ENCODE data around the gene RGS9.
A peak's percentile ranks its signal among the peaks of the same experiment; 100 is the strongest.
"Not testable (repeated sequence)": the region's sequence is repeated elsewhere in the genome, so short reads cannot be mapped to it uniquely, and the experiment has no call there.

The RGS9 gene

GRCh38 chr17:65177901-65178300 lies 40.7 kb downstream of the RGS9 start:
- TF ChIP-seq SPI1 (IDR thresholded peaks at IDR 0.05; ENCODE audit: borderline replicate concordance, low read depth) (peak; percentile 28; the same call in 1 of the 2 replicates), REST (IDR thresholded peaks at IDR 0.05; ENCODE audit: insufficient replicate concordance, low read depth) (no peak)
- H3K27ac ChIP-seq (replicated peaks) = no peak overlapping the region
- H3K4me3 ChIP-seq (replicated peaks; ENCODE audit: insufficient read depth, low read length) = no peak overlapping the region
- no peak for DNase-seq (ENCODE audit: low read depth in 1 of 2, low spot score in 1 of 2)
- H3K27me3 ChIP-seq (ENCODE audit: insufficient read depth, poor library complexity, severe bottlenecking) = no peaks in the 10 kb centered on the region

GRCh38 chr17:65180276-65180675 lies 43.1 kb downstream of the RGS9 start:
- H3K27ac ChIP-seq (replicated peaks); H3K27me3 ChIP-seq (ENCODE audit: insufficient read depth, poor library complexity, severe bottlenecking); H3K4me3 ChIP-seq (replicated peaks; ENCODE audit: insufficient read depth, low read length); DNase-seq (ENCODE audit: low read depth in 1 of 2, low spot score in 1 of 2): not testable (repeated sequence)

GRCh38 chr17:65180752-65181236 lies 43.6 kb downstream of the RGS9 start:
- H3K27ac ChIP-seq (replicated peaks); H3K27me3 ChIP-seq (ENCODE audit: insufficient read depth, poor library complexity, severe bottlenecking); DNase-seq (ENCODE audit: low read depth in 1 of 2, low spot score in 1 of 2); H3K4me3 ChIP-seq (replicated peaks; ENCODE audit: insufficient read depth, low read length): not testable (repeated sequence)

GRCh38 chr17:65181237-65182061 lies 44.3 kb downstream of the RGS9 start:
- Histone ChIP-seq H3K27me3 (ENCODE audit: insufficient read depth, poor library complexity, severe bottlenecking) (no peaks in the 10 kb centered on the region), H3K4me3 (replicated peaks; ENCODE audit: insufficient read depth, low read length) (no peak overlapping the region), H3K27ac (replicated peaks) (peak overlapping the region; percentile 43)
- TF ChIP-seq GABPA (IDR thresholded peaks at IDR 0.05; ENCODE audit: low read depth) (no peak), REST (IDR thresholded peaks at IDR 0.05; ENCODE audit: insufficient replicate concordance, low read depth) (no peak), SPI1 (IDR thresholded peaks at IDR 0.05; ENCODE audit: borderline replicate concordance, low read depth) (no peak), POLR2AphosphoS5 (IDR thresholded peaks at IDR 0.05; ENCODE audit: low read depth) (no peak), CTCF (IDR thresholded peaks at IDR 0.05; ENCODE audit: insufficient read depth, low read length) (no peak)
- DNase-seq (ENCODE audit: low read depth in 1 of 2, low spot score in 1 of 2) = peak; percentile 16 to 62

GRCh38 chr17:65182233-65182632 lies 45.1 kb downstream of the RGS9 start:
- DNase-seq (ENCODE audit: low read depth in 1 of 2, low spot score in 1 of 2) = no peak
- no peaks in the 10 kb centered on the region for H3K27me3 ChIP-seq (ENCODE audit: insufficient read depth, poor library complexity, severe bottlenecking)
- no peak overlapping the region for H3K4me3 ChIP-seq (replicated peaks; ENCODE audit: insufficient read depth, low read length)
- TF ChIP-seq REST (IDR thresholded peaks at IDR 0.05; ENCODE audit: insufficient replicate concordance, low read depth) (no peak), POLR2AphosphoS5 (IDR thresholded peaks at IDR 0.05; ENCODE audit: low read depth) (no peak), CTCF (IDR thresholded peaks at IDR 0.05; ENCODE audit: insufficient read depth, low read length) (no peak), GABPA (IDR thresholded peaks at IDR 0.05; ENCODE audit: low read depth) (no peak), SPI1 (IDR thresholded peaks at IDR 0.05; ENCODE audit: borderline replicate concordance, low read depth) (no peak)
- H3K27ac ChIP-seq (replicated peaks) = peak overlapping the region; percentile 43

Data from HL-60 (cell line).